GM19463 (cell line): Measurements from ENCODE around the gene NEFH.
"Not testable (repeated sequence)": the region's sequence is repeated elsewhere in the genome, so short reads cannot be mapped to it uniquely, and the experiment has no call there.

Experiments used
- ATAC-seq: cut with Tn5 transposase; IDR thresholded peaks from one replicate; pipeline ENCODE4 v1.9.1; 2021; ENCODE audit warnings: mild to moderate bottlenecking, moderate library complexity; ENCODE audit not compliant: unreplicated experiment

NEFH gene

DNA sequence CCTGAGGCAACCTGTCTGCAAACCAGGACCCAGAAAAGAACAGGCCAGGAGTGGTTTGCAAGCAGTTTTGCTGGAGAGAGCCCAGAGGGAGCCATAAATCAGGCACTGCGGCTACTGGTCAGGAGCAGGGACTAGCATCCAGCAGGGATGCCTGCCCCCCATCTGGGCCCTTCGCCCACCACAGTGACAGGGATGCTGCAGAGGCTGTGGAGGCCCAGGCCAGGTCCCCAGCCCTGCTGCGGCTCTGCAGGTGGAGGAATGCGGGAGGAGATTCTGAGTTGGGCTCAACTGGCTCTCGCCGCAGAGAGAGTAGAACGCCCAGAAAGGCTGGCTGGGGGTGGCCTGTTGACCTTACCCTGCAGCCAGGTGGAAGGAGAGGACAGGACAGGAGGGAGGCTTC lies 16.4 kb upstream of the NEFH start:
- no peak for ATAC-seq

DNA sequence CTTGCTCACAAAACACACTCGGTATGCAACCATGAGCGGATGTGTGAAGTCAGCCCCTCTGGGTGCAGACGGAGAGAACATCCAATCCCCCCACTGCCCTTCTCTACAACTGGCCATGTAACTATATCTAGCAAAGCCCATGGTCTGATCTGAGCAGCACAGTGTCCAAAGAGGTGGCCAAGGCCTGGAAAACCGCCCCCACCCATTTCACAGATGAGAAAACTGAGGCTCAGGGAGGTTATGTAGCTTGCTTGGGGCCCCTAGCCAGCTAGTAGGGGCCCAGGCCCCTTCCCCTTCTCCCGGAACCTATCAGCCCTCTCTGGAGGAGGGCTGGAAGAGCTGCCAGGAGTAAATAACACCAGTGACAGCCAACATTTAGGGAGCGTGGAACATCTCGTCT lies 15.4 kb upstream of the NEFH start:
- ATAC-seq, result no peak

DNA sequence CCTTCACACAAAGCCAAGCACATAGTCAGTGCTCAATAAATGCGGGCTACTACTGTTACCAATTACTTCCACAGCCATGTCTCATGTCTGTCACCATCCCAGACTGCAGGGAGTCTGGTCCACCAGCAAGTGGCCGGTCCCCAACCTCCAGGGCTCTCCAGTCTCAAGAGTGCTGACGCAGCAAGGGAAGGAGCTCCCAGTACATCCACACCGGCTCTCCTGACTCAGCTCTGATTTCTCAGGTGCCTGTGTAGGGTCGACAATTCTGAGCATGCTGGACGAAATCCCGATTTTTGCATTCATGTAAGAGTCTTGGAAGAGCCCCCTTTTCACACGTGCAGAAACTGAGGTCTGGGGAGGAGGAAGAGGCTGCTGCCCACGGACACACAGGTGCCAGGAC lies 10.3 kb upstream of the NEFH start:
- no peak for ATAC-seq

DNA sequence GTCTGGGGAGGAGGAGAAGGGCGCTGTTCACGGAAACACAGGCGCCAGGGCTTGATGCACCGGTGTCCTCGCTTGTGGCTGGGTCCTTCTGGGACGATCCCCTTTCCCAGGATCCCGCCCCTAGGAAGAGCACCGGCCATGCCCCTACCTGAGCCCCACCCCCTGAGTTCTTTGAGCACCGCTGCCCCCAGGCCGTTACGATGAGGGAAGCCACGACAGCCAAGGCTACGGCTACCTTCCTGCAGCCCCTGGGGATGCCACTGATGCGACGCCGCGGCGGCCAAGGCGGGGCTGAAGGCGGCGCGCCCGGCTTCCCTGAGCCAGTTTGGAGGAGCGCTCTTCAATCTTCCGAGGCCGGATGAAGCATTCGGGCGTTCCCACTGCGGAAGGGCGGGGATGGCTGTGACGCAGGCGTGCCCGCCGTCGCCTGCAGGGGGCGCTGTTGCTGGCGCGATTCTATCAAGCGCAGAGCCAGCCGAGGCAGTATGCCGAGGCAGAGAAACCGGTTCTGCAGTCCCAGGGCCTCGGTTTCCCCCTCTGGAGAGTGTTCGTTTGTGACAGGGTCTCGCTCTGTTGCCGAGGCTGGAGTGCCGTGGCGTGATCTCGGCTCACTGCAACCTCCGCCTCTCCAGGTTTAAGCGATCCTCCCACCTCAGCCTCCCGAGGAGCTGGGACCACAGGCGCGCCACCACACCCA lies 9.7 kb upstream of the NEFH start:
- ATAC-seq, result no peak

- ATAC-seq, result no peak
Observed at GRCh38 chr22:29473001-29473400, 7.0 kb upstream of the NEFH start.

DNA sequence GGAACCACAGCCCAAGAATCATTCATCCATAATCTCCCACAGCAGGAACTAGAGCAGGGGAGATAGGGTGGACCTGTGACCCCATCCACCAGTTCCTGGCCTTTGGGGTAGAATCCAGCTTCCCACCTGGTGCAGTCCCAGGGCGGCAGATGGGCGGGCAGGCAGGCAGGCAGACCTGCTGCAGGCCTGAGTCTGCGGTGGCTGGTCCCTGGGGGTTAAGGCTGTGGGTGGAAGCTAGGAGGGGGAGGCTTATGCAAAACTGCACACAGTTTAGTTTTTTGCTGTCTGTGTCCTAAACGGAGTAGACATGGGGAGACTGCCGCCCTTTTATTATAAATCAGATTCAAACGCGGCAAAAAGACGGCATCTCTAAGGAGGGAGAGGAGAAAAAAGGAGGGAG lies 4.5 kb upstream of the NEFH start:
- peak; percentile 62 for ATAC-seq

DNA sequence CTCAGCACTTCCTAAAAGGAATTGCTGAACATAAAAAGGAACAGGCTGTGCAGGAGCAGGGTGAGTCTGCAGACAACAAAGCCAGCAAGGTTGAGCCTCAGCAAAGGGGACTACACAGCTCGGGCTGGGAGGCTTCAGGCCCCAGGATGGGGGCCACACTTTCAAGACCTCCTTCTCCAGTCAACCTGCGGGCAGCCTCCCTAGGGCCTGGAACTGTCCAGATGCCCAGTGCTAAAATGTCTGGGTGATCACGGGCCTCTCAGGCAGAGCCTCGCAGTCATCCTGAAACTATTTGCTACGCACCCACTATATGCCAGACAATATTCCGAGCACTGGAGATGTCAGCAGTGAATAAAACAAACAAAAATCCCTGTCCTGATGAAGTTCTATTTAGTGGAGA lies 3.9 kb upstream of the NEFH start:
- ATAC-seq, result no peak

DNA sequence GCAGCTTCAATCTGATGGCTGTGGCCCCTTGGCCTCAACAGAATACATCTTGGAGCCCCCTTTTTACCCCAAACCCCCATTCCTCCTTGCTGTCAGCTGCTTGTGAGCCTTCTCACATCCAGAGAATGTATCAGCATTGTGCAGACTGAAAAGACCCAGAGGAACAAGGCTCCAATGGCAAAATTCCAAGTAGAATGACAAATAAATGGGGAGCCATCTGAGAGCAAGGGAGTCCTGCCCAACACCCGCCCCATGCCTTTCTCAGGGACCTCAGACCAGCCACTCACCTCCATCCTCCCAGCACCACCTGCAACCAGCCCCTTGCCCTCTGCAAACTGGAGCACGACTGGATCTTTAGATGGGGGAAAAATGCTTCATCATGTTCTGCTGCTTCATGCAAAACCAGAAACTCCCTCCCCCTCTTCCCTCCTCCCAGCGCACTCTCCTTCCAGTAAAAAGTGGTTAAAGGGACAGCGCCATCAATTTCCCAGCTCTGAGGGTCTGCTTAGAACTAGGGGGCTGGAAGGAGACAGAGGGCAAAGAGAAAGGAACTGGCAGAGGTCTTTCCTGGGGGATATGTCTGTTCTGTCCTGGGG lies 2.2 kb upstream of the NEFH start:
- ATAC-seq, result no peak

GRCh38 chr22:29478326-29479276 lies 1.4 kb upstream of the NEFH start:
- no peak for ATAC-seq

GRCh38 chr22:29480262-29480511 lies 169 bp downstream of the NEFH start:
- no peak for ATAC-seq

- ATAC-seq, result no peak
Observed at GRCh38 chr22:29480512-29481264, 670 bp downstream of the NEFH start.

- no peak for ATAC-seq
Observed at GRCh38 chr22:29481265-29482000, 1.4 kb downstream of the NEFH start.

DNA sequence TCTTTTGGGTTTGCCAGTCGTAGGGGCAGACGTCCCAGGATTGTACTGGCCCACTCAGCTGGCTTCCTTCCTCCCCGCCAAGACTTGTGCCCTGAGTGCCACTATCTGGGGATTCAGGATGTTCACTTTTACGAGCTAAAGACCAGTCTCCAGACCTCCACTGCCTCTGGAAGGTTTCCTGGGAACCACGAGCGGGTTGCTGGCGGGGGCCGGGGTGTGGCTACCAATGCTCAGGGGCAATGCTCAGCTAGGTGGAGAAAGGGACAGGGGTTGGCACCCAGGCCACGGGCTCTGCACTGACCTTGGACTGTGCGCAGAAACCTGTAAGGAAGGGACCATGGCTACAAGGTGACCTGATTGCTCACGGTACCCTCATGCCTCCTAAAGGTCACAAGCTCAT lies 2.2 kb downstream of the NEFH start:
- no peak for ATAC-seq

GRCh38 chr22:29482726-29483125 lies 2.7 kb downstream of the NEFH start:
- ATAC-seq, result no peak

DNA sequence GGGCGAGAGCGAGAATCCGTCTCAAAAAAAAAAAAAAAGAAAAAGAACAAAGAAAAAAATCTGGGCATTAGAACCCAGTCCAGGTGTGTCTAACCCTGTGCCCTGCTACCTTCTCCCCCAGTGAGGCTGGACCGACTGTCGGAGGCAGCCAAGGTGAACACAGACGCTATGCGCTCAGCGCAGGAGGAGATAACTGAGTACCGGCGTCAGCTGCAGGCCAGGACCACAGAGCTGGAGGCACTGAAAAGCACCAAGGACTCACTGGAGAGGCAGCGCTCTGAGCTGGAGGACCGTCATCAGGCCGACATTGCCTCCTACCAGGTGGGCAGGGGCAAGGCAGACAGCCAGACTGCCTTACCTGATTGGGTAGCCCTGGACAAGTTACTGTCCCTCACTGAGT lies 3.2 kb downstream of the NEFH start:
- no peak for ATAC-seq

DNA sequence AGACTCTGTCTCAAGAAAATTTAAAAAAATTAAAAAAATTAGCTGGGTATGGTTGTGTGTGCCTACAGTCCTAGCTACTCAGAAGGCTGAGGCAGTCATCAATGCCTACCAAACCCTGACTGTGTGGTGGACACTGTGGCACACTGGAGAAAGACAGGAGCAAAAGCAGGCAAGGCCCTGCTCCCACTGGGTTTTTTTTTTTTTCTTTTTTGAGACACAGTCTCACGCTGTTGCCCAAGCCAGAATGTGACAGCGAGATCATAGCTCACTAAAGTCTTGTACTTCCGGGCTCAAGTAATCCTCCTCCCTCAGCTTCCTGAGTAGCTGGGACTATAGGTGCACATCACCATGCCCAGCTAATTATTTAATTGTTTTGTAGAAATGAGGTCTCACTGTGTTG lies 4.6 kb downstream of the NEFH start:
- ATAC-seq, result no peak

GRCh38 chr22:29485448-29485847 lies 5.4 kb downstream of the NEFH start:
- no peak for ATAC-seq

DNA sequence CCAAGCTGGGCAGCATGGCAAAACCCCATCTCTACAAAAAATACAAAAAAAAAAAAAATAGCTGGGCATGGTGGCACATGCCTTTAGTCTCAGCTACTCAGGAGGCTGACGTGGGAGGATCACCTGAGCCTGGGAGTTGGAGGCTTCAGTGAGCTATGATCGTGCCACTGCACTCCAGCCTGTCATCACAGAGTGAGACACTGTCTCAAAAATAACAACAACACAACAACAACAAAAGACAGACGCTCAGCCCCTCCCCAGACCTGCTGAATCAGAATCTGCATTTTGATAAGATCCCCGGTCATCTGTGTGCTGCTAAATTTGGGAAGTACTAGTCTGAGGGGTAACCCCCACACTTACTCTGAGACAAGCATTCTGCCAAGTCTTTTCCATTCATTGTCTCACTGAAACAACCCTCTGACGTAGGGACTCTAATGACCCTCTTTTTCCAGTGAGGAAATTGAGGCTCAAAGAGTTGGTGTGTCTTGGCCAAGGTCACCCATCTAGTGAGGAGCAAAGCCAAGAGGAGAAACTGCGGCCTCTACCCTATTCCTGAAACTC lies 7.5 kb downstream of the NEFH start:
- ATAC-seq, result no peak

- not testable (repeated sequence) for ATAC-seq
Observed at GRCh38 chr22:29489127-29489780, 9.2 kb downstream of the NEFH start.

DNA sequence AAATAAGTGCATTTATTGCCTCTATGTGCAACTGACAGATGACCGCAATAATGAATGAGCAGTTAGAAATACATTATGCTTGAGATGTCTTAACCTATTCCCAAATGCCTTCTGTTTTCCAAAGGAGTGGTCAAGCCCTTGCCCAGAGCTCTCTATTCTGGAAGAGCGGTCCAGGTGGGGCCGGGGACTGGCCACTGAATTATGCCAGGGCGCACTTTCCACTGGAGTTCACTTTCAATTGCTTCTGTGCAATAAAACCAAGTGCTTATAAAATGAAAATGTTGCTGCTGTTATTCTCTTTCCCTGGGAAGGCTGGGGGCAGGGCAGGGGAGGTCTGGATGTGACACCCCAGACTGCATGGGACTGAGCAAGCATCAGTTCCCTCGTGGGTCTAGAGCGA lies 11.0 kb downstream of the NEFH start:
- no peak for ATAC-seq
